HepG2 (cell line): Measurements from ENCODE around the gene PRCD. TPM values are rescaled to one million over a fixed set of nuclear protein-coding genes. Genes with fewer than 3 reads are reported as not detected.

Experiments
- AGO2 ChIP-seq: fragments of 200-400 bp; formaldehyde crosslinking; optimal IDR thresholded peaks from 2 replicates; pipeline ENCODE3; 2017; ENCODE audit warnings: mild to moderate bottlenecking, low read depth, low read length, moderate library complexity
- AHR ChIP-seq: IDR thresholded peaks from 2 replicates; pipeline ENCODE4 v1.6.1; 2018; ENCODE audit warnings: missing genetic modification reagents, missing compliant biosample characterization
- ELK4 ChIP-seq: sonication (generic); formaldehyde crosslinking; IDR thresholded peaks from 2 replicates; pipeline ENCODE4 v1.9.0; 2021; ENCODE audit warnings: missing genetic modification reagents, borderline replicate concordance
- GATAD2A ChIP-seq: IDR thresholded peaks from 2 replicates; pipeline ENCODE4 v1.6.1; 2016
- KDM2A ChIP-seq: sonication (generic); formaldehyde crosslinking; IDR thresholded peaks from 2 replicates; pipeline ENCODE4 v1.4.0; 2020; ENCODE audit warnings: low read depth, missing genetic modification reagents, borderline replicate concordance
- PHF8 ChIP-seq: sonication (generic); formaldehyde crosslinking; IDR thresholded peaks from 2 replicates; pipeline ENCODE4 v1.5.0; 2020; ENCODE audit warnings: missing genetic modification reagents
- SALL2 ChIP-seq: sonication (generic); formaldehyde crosslinking; IDR thresholded peaks from 2 replicates; pipeline ENCODE4 v1.8.1; 2023; ENCODE audit warnings: mild to moderate bottlenecking, missing genetic modification reagents, inconsistent platforms
- SAP130 ChIP-seq: IDR thresholded peaks from 2 replicates; pipeline ENCODE4 v1.6.1; 2016; ENCODE audit warnings: low read depth
- SOX5 ChIP-seq: IDR thresholded peaks from 2 replicates; pipeline ENCODE4 v1.6.1; 2016; ENCODE audit warnings: borderline replicate concordance
- ZFP91 ChIP-seq: sonication (generic); formaldehyde crosslinking; IDR thresholded peaks from 2 replicates; pipeline ENCODE4 v1.9.0; 2022; ENCODE audit warnings: missing genetic modification reagents, mild to moderate bottlenecking, borderline replicate concordance
- ZKSCAN5 ChIP-seq: sonication (generic); formaldehyde crosslinking; IDR thresholded peaks from 2 replicates; pipeline ENCODE4 v1.5.1; 2020; ENCODE audit warnings: mild to moderate bottlenecking, missing genetic modification reagents
- ZNF207 ChIP-seq: fragments of 450-650 bp; IDR thresholded peaks from 2 replicates; pipeline ENCODE4 v1.6.1; 2016; ENCODE audit warnings: antibody characterized with exemption, borderline replicate concordance
- ZNF567 ChIP-seq: sonication (generic); formaldehyde crosslinking; IDR thresholded peaks from 2 replicates; pipeline ENCODE4 v1.8.1; 2023; ENCODE audit warnings: mild to moderate bottlenecking, missing genetic modification reagents, borderline replicate concordance
- ZNF740 ChIP-seq: sonication (generic); formaldehyde crosslinking; IDR thresholded peaks from 2 replicates; pipeline ENCODE4 v1.4.0; 2020; ENCODE audit warnings: missing genetic modification reagents
- polyA plus RNA-seq, 8 experiments: library from polyadenylated mRNA; depleted of rRNA in 3 of 8; stranded (reverse) in 7 of 8; unstranded in 1 of 8; fragments of >200 nt; fragmentation: Illumina TruSeq in 4 of 8; extraction: Trizol in 4 of 8; gene quantifications; 2 replicates each; pipeline versions ENCODE4 v1.2.1 to v1.2.3, GENCODE V29; 2011 to 2016; ENCODE audit warnings: low read depth in 4 of 8, missing spikeins in 1 of 8, mixed read lengths in 1 of 8; ENCODE audit not compliant: insufficient read depth in 1 of 8
- total RNA-seq, 5 experiments: library from RNA; depleted of rRNA; stranded (reverse); fragments of >200 nt; fragmentation: Illumina TruSeq; extraction: Trizol; gene quantifications; 2 replicates each; pipeline ENCODE4 v1.2.3, GENCODE V29; 2016; ENCODE audit warnings: low read depth in 1 of 5
- TF ChIP-seq, protein P1 (sequence below): sonication (generic); formaldehyde crosslinking; IDR thresholded peaks from 2 replicates; pipeline ENCODE4 v1.4.0; 2020; ENCODE audit warnings: mild to moderate bottlenecking, missing genetic modification reagents
- TF ChIP-seq, protein P2 (sequence below): sonication (generic); formaldehyde crosslinking; IDR thresholded peaks from 2 replicates; pipeline ENCODE4 v1.4.0; 2020; ENCODE audit warnings: missing genetic modification reagents

The PRCD gene
- total and polyA plus RNA-seq, 2 of the 13 experiments (the other 11 are each of a cell fraction or from before 2014, with no cell fraction given), result 0.51 TPM; not detected in 1

- peak; percentile 88 for TF ChIP-seq KDM2A (CRISPR knock-in tag)
- TF ChIP-seq PHF8 (CRISPR knock-in tag), result peak; percentile 30; the same call in 1 of the 2 replicates
- no peak for TF ChIP-seq SOX5 (CRISPR knock-in tag)
- 0 out of 2 replicates have a peak, but pooled peaks have one; percentile 52 for TF ChIP-seq AHR
- no peak for TF ChIP-seq ZNF567 (CRISPR knock-in tag)
- TF ChIP-seq AGO2, result peak; percentile 72
- TF ChIP-seq GATAD2A (CRISPR knock-in tag), result peak; percentile 53; the same call in 1 of the 2 replicates
- peak; percentile 58; the same call in 1 of the 2 replicates for TF ChIP-seq ZFP91 (CRISPR knock-in tag)
- no peak for TF ChIP-seq ZKSCAN5 (CRISPR knock-in tag)
- no peak for TF ChIP-seq SALL2
- TF ChIP-seq, protein P1, sequence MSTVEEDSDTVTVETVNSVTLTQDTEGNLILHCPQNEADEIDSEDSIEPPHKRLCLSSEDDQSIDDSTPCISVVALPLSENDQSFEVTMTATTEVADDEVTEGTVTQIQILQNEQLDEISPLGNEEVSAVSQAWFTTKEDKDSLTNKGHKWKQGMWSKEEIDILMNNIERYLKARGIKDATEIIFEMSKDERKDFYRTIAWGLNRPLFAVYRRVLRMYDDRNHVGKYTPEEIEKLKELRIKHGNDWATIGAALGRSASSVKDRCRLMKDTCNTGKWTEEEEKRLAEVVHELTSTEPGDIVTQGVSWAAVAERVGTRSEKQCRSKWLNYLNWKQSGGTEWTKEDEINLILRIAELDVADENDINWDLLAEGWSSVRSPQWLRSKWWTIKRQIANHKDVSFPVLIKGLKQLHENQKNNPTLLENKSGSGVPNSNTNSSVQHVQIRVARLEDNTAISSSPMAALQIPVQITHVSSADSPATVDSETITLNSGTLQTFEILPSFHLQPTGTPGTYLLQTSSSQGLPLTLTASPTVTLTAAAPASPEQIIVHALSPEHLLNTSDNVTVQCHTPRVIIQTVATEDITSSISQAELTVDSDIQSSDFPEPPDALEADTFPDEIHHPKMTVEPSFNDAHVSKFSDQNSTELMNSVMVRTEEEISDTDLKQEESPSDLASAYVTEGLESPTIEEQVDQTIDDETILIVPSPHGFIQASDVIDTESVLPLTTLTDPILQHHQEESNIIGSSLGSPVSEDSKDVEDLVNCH (CRISPR knock-in tag), result no peak
- peak; percentile 50 for TF ChIP-seq SAP130 (CRISPR knock-in tag)
- TF ChIP-seq ELK4 (CRISPR knock-in tag), result 0 out of 2 replicates have a peak, but pooled peaks have one; percentile 29
- TF ChIP-seq, protein P2, sequence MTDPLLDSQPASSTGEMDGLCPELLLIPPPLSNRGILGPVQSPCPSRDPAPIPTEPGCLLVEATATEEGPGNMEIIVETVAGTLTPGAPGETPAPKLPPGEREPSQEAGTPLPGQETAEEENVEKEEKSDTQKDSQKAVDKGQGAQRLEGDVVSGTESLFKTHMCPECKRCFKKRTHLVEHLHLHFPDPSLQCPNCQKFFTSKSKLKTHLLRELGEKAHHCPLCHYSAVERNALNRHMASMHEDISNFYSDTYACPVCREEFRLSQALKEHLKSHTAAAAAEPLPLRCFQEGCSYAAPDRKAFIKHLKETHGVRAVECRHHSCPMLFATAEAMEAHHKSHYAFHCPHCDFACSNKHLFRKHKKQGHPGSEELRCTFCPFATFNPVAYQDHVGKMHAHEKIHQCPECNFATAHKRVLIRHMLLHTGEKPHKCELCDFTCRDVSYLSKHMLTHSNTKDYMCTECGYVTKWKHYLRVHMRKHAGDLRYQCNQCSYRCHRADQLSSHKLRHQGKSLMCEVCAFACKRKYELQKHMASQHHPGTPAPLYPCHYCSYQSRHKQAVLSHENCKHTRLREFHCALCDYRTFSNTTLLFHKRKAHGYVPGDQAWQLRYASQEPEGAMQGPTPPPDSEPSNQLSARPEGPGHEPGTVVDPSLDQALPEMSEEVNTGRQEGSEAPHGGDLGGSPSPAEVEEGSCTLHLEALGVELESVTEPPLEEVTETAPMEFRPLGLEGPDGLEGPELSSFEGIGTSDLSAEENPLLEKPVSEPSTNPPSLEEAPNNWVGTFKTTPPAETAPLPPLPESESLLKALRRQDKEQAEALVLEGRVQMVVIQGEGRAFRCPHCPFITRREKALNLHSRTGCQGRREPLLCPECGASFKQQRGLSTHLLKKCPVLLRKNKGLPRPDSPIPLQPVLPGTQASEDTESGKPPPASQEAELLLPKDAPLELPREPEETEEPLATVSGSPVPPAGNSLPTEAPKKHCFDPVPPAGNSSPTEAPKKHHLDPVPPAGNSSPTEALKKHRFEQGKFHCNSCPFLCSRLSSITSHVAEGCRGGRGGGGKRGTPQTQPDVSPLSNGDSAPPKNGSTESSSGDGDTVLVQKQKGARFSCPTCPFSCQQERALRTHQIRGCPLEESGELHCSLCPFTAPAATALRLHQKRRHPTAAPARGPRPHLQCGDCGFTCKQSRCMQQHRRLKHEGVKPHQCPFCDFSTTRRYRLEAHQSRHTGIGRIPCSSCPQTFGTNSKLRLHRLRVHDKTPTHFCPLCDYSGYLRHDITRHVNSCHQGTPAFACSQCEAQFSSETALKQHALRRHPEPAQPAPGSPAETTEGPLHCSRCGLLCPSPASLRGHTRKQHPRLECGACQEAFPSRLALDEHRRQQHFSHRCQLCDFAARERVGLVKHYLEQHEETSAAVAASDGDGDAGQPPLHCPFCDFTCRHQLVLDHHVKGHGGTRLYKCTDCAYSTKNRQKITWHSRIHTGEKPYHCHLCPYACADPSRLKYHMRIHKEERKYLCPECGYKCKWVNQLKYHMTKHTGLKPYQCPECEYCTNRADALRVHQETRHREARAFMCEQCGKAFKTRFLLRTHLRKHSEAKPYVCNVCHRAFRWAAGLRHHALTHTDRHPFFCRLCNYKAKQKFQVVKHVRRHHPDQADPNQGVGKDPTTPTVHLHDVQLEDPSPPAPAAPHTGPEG (CRISPR knock-in tag), result no peak
- no peak for TF ChIP-seq ZNF740 (CRISPR knock-in tag)
- no peak for TF ChIP-seq ZNF207
Measured at GRCh38 chr17:76527430-76528111, 12.3 kb upstream of the PRCD start (continued).
